Amniotic epithelial cell (primary cell): ENCODE results near the gene EMP3.
"Not testable (repeated sequence)": the region's sequence is repeated elsewhere in the genome, so short reads cannot be mapped to it uniquely, and the experiment has no call there.

Source experiments
- DNase-seq: peaks from one replicate; pipeline ENCODE4 v3.0.0-alpha.2; 2010; ENCODE audit warnings: low read depth

EMP3 gene

GRCh38 chr19:48325265-48325910 is at the start of gene EMP3:
Gene EMP3 (plus strand): TSS chr19:48325552. CDS start chr19:48326845, 1,293 bp downstream.
- peak; percentile 92 for DNase-seq

- no peak for DNase-seq
Observed at GRCh38 chr19:48279747-48280146, 45.6 kb upstream of the EMP3 start.

GRCh38 chr19:48283908-48284307 is 41.4 kb upstream of the EMP3 start:
- DNase-seq, result peak; percentile 99

- DNase-seq, result peak; percentile 64
Observed at GRCh38 chr19:48284896-48285295, 40.5 kb upstream of the EMP3 start.

GRCh38 chr19:48287748-48288147 is 37.6 kb upstream of the EMP3 start:
- no peak for DNase-seq

- DNase-seq, result peak; percentile 60
Observed at GRCh38 chr19:48290401-48290770, 35.0 kb upstream of the EMP3 start.

GRCh38 chr19:48290771-48291488 is 34.4 kb upstream of the EMP3 start:
- DNase-seq, result peak; percentile 78

GRCh38 chr19:48291489-48291815 is 33.9 kb upstream of the EMP3 start:
- DNase-seq, result not testable (repeated sequence)

- peak; percentile 92 for DNase-seq
Observed at GRCh38 chr19:48292798-48293197, 32.6 kb upstream of the EMP3 start.

- no peak for DNase-seq
Observed at GRCh38 chr19:48295458-48295857, 29.9 kb upstream of the EMP3 start.

GRCh38 chr19:48296963-48297734 is 28.2 kb upstream of the EMP3 start:
- no peak for DNase-seq

- no peak for DNase-seq
Observed at GRCh38 chr19:48297975-48298374, 27.4 kb upstream of the EMP3 start.

GRCh38 chr19:48301886-48302599 is 23.3 kb upstream of the EMP3 start:
- DNase-seq, result no peak

- no peak for DNase-seq
Observed at GRCh38 chr19:48302600-48302959, 22.8 kb upstream of the EMP3 start.

- DNase-seq, result no peak
Observed at GRCh38 chr19:48303367-48303766, 22.0 kb upstream of the EMP3 start.

- DNase-seq, result no peak
Observed at GRCh38 chr19:48303866-48304265, 21.5 kb upstream of the EMP3 start.

- DNase-seq, result peak; percentile 75
Observed at GRCh38 chr19:48308631-48309586, 16.4 kb upstream of the EMP3 start.

- not testable (repeated sequence) for DNase-seq
Observed at GRCh38 chr19:48309731-48310130, 15.6 kb upstream of the EMP3 start.

GRCh38 chr19:48310227-48310626 is 15.1 kb upstream of the EMP3 start:
- no peak for DNase-seq

- DNase-seq, result no peak
Observed at GRCh38 chr19:48311384-48311783, 14.0 kb upstream of the EMP3 start.

GRCh38 chr19:48315712-48316111 is 9.6 kb upstream of the EMP3 start:
- no peak for DNase-seq

- DNase-seq, result not testable (repeated sequence)
Observed at GRCh38 chr19:48317708-48317960, 7.7 kb upstream of the EMP3 start.
